Right lobe of liver (tissue), 4 donors: ENCODE results near the gene ARHGEF19.
"Not testable (repeated sequence)": the region's sequence is repeated elsewhere in the genome, so short reads cannot be mapped to it uniquely, and the experiment has no call there.

Experiments used
- POLR2A ChIP-seq: fragments of 450-650 bp; IDR thresholded peaks from one replicate; pipeline ENCODE4 v1.6.1; 2017; ENCODE audit warnings: antibody characterized with exemption, mild to moderate bottlenecking
- TF ChIP-seq, protein P1 (sequence below), 4 donors: fragments of 200-600 bp in 3 of 4; fragments of 450-650 bp in 1 of 4; IDR thresholded peaks; one replicate each; pipeline versions ENCODE4 v1.5.1 to v1.8.0; 2016 to 2022; ENCODE audit warnings: antibody characterized with exemption in 4 of 4, mild to moderate bottlenecking in 2 of 4
- donor health status: DM: no; HTN: no; CAD: no.
- donor health status: DM: no; HTN: no; CAD: no.
- donor health status: DM: no; HTN: yes; CAD: no.

DNA sequence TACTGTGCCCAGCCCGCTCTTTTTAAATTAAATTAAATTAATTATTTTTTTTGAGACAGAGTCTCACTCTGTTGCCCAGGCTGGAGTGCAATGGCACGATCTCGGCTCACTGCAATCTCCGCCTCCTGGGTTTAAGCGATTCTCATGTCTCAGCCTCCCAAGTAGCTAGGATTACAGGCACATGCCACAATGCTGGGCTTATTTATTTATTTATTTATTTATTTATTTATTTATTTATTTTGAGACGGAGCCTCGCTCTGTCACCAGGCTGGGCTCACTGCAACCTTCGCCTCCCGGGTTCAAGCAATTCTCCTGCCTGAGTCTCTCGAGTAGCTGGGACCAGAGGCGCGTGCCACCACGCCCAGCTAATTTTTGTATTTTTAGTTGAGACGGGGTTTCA lies 10.3 kb upstream of the ARHGEF19 start:
- TF ChIP-seq, protein P1, sequence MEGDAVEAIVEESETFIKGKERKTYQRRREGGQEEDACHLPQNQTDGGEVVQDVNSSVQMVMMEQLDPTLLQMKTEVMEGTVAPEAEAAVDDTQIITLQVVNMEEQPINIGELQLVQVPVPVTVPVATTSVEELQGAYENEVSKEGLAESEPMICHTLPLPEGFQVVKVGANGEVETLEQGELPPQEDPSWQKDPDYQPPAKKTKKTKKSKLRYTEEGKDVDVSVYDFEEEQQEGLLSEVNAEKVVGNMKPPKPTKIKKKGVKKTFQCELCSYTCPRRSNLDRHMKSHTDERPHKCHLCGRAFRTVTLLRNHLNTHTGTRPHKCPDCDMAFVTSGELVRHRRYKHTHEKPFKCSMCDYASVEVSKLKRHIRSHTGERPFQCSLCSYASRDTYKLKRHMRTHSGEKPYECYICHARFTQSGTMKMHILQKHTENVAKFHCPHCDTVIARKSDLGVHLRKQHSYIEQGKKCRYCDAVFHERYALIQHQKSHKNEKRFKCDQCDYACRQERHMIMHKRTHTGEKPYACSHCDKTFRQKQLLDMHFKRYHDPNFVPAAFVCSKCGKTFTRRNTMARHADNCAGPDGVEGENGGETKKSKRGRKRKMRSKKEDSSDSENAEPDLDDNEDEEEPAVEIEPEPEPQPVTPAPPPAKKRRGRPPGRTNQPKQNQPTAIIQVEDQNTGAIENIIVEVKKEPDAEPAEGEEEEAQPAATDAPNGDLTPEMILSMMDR (IDR thresholded peaks at IDR 0.05), result not testable (repeated sequence)
- not testable (repeated sequence) for TF ChIP-seq POLR2A
